ENCODE measurements around the gene CDKL2. TPM values are rescaled to one million over a fixed set of nuclear protein-coding genes. Genes with fewer than 3 reads are reported as not detected.
"Not testable (repeated sequence)": the region's sequence is repeated elsewhere in the genome, so short reads cannot be mapped to it uniquely, and the experiment has no call there.

CDKL2 gene
- total and polyA plus RNA-seq, 2 experiments from 2014 or later: not detected

- 52 to 59% methylated on average over 5 of the region's 5 CpGs for WGBS, 2 experiments (ENCODE audit: low coverage in 1 of 2, low lambda C conversion rate in 2 of 2, missing lambda C conversion rate in 2 of 2)
- Histone ChIP-seq H3F3A (ENCODE audit: insufficient read depth) (peaks cover 27% of the 10 kb centered on the region), H3K9me2 (ENCODE audit: insufficient read depth) (no peaks in the 10 kb centered on the region), H4K20me1 (ENCODE audit: insufficient read depth) (no peaks in the 10 kb centered on the region), H3K4me3 (no peak overlapping the region), H3K4me2 (ENCODE audit: unreplicated experiment) (no peak overlapping the region), H3K79me2 (ENCODE audit: insufficient read depth) (no peaks in the 10 kb centered on the region), H3K27ac (no peak overlapping the region), H3K27me3 (replicated peaks; ENCODE audit: insufficient read depth) (no peaks in the 10 kb centered on the region), H3K36me3 (ENCODE audit: low read depth) (no peaks in the 10 kb centered on the region), H3K9me3 (ENCODE audit: low read depth) (no peaks in the 10 kb centered on the region), H2AFZ (no peak overlapping the region), H3K9ac (no peak overlapping the region), H3K4me1 (ENCODE audit: insufficient read depth) (peaks cover 30% of the 10 kb centered on the region)
- peak; percentile 74 for DNase-seq
- TF ChIP-seq EZH2 (IDR thresholded peaks at IDR 0.05; ENCODE audit: insufficient read depth, poor library complexity, severe bottlenecking): no peak
- TF ChIP-seq EZH2phosphoT487 (IDR thresholded peaks at IDR 0.05; ENCODE audit: insufficient read depth, low read depth): no peak
- in situ Hi-C loops (cut with MboI): no loop called here
Observed at GRCh38 chr4:75545526-75545925, 84.8 kb downstream of the CDKL2 start.

GRCh38 chr4:75544870-75545269, 85.5 kb downstream of the CDKL2 start:
- no peak for TF ChIP-seq EZH2 (IDR thresholded peaks at IDR 0.05; ENCODE audit: insufficient read depth, poor library complexity, severe bottlenecking)
- no peak for TF ChIP-seq EZH2phosphoT487 (IDR thresholded peaks at IDR 0.05; ENCODE audit: insufficient read depth, low read depth)
- peaks cover 30% of the 10 kb centered on the region for H3K4me1 ChIP-seq (ENCODE audit: insufficient read depth)
- 89 to 99% methylated on average over 3 of the region's 3 CpGs for WGBS, 2 experiments (ENCODE audit: low coverage in 1 of 2, low lambda C conversion rate in 2 of 2, missing lambda C conversion rate in 2 of 2)
- no peak overlapping the region for H3K9ac ChIP-seq
- H2AFZ ChIP-seq: no peak overlapping the region
- H4K20me1 ChIP-seq (ENCODE audit: insufficient read depth): no peaks in the 10 kb centered on the region
- H3K27me3 ChIP-seq (replicated peaks; ENCODE audit: insufficient read depth): no peaks in the 10 kb centered on the region
- no peak overlapping the region for H3K4me3 ChIP-seq
- H3K36me3 ChIP-seq (ENCODE audit: low read depth): no peaks in the 10 kb centered on the region
- no peaks in the 10 kb centered on the region for H3K9me3 ChIP-seq (ENCODE audit: low read depth)
- no peaks in the 10 kb centered on the region for H3K9me2 ChIP-seq (ENCODE audit: insufficient read depth)
- no peak overlapping the region for H3K27ac ChIP-seq
- in situ Hi-C loops (cut with MboI): no loop called here
- H3K79me2 ChIP-seq (ENCODE audit: insufficient read depth): no peaks in the 10 kb centered on the region
- peaks cover 27% of the 10 kb centered on the region for H3F3A ChIP-seq (ENCODE audit: insufficient read depth)
- DNase-seq: no peak
- H3K4me2 ChIP-seq (ENCODE audit: unreplicated experiment): no peak overlapping the region

- H3K36me3 ChIP-seq (ENCODE audit: low read depth); in situ Hi-C loops (cut with MboI); DNase-seq; H4K20me1 ChIP-seq (ENCODE audit: insufficient read depth); H3K9me2 ChIP-seq (ENCODE audit: insufficient read depth); H3K9ac ChIP-seq; H3K79me2 ChIP-seq (ENCODE audit: insufficient read depth); H3K27me3 ChIP-seq (replicated peaks; ENCODE audit: insufficient read depth); H2AFZ ChIP-seq; H3K4me2 ChIP-seq (ENCODE audit: unreplicated experiment); H3K9me3 ChIP-seq (ENCODE audit: low read depth); H3K27ac ChIP-seq; H3K4me3 ChIP-seq: not testable (repeated sequence)
- WGBS, 2 experiments (ENCODE audit: low coverage in 1 of 2, low lambda C conversion rate in 2 of 2, missing lambda C conversion rate in 2 of 2): 88 to 89% methylated on average over 8 of the region's 8 CpGs
- Histone ChIP-seq H3K4me1 (ENCODE audit: insufficient read depth) (peaks cover 30% of the 10 kb centered on the region), H3F3A (ENCODE audit: insufficient read depth) (peaks cover 27% of the 10 kb centered on the region)
Observed at GRCh38 chr4:75544220-75544619, 86.1 kb downstream of the CDKL2 start.

GRCh38 chr4:75542824-75543223, 87.5 kb downstream of the CDKL2 start:
- H2AFZ ChIP-seq: no peak overlapping the region
- no peaks in the 10 kb centered on the region for H3K27me3 ChIP-seq (replicated peaks; ENCODE audit: insufficient read depth)
- peak; percentile 91 for DNase-seq
- no peaks in the 10 kb centered on the region for H4K20me1 ChIP-seq (ENCODE audit: insufficient read depth)
- H3K27ac ChIP-seq: peak overlapping the region; percentile 51
- H3K4me1 ChIP-seq (ENCODE audit: insufficient read depth): peaks cover 30% of the 10 kb centered on the region
- H3K79me2 ChIP-seq (ENCODE audit: insufficient read depth): no peaks in the 10 kb centered on the region
- H3K36me3 ChIP-seq (ENCODE audit: low read depth): no peaks in the 10 kb centered on the region
- no peaks in the 10 kb centered on the region for H3K9me3 ChIP-seq (ENCODE audit: low read depth)
- peaks cover 27% of the 10 kb centered on the region for H3F3A ChIP-seq (ENCODE audit: insufficient read depth)
- H3K4me2 ChIP-seq (ENCODE audit: unreplicated experiment): no peak overlapping the region
- H3K4me3 ChIP-seq: no peak overlapping the region
- TF ChIP-seq EZH2phosphoT487 (IDR thresholded peaks at IDR 0.05; ENCODE audit: insufficient read depth, low read depth) (no peak), EZH2 (IDR thresholded peaks at IDR 0.05; ENCODE audit: insufficient read depth, poor library complexity, severe bottlenecking) (no peak)
- H3K9ac ChIP-seq: no peak overlapping the region
- in situ Hi-C loops (cut with MboI): no loop called here
- no peaks in the 10 kb centered on the region for H3K9me2 ChIP-seq (ENCODE audit: insufficient read depth)

GRCh38 chr4:75537308-75537707, 93.0 kb downstream of the CDKL2 start:
- H3K9ac ChIP-seq; H3K36me3 ChIP-seq (ENCODE audit: low read depth); H3K4me3 ChIP-seq; H4K20me1 ChIP-seq (ENCODE audit: insufficient read depth); H3F3A ChIP-seq (ENCODE audit: insufficient read depth); in situ Hi-C loops (cut with MboI); H3K9me2 ChIP-seq (ENCODE audit: insufficient read depth); H3K4me2 ChIP-seq (ENCODE audit: unreplicated experiment); H2AFZ ChIP-seq; H3K9me3 ChIP-seq (ENCODE audit: low read depth); H3K27ac ChIP-seq; DNase-seq; H3K4me1 ChIP-seq (ENCODE audit: insufficient read depth); H3K27me3 ChIP-seq (replicated peaks; ENCODE audit: insufficient read depth); H3K79me2 ChIP-seq (ENCODE audit: insufficient read depth): not testable (repeated sequence)
- 90 to 92% methylated on average over 6 of the region's 6 CpGs for WGBS, 2 experiments (ENCODE audit: low coverage in 1 of 2, low lambda C conversion rate in 2 of 2, missing lambda C conversion rate in 2 of 2)

- H4K20me1 ChIP-seq (ENCODE audit: insufficient read depth); H2AFZ ChIP-seq; H3K79me2 ChIP-seq (ENCODE audit: insufficient read depth); DNase-seq; H3F3A ChIP-seq (ENCODE audit: insufficient read depth); H3K4me1 ChIP-seq (ENCODE audit: insufficient read depth); H3K4me3 ChIP-seq; H3K9me2 ChIP-seq (ENCODE audit: insufficient read depth); H3K9ac ChIP-seq; H3K36me3 ChIP-seq (ENCODE audit: low read depth); H3K9me3 ChIP-seq (ENCODE audit: low read depth); in situ Hi-C loops (cut with MboI); H3K27me3 ChIP-seq (replicated peaks; ENCODE audit: insufficient read depth); H3K27ac ChIP-seq; H3K4me2 ChIP-seq (ENCODE audit: unreplicated experiment): not testable (repeated sequence)
Observed at GRCh38 chr4:75533926-75534325, 96.4 kb downstream of the CDKL2 start.

- H3K9me3 ChIP-seq (ENCODE audit: low read depth); H3K9ac ChIP-seq; H3K27ac ChIP-seq; H4K20me1 ChIP-seq (ENCODE audit: insufficient read depth); H3K4me2 ChIP-seq (ENCODE audit: unreplicated experiment); H2AFZ ChIP-seq; H3F3A ChIP-seq (ENCODE audit: insufficient read depth); H3K36me3 ChIP-seq (ENCODE audit: low read depth); H3K4me1 ChIP-seq (ENCODE audit: insufficient read depth); H3K79me2 ChIP-seq (ENCODE audit: insufficient read depth); H3K9me2 ChIP-seq (ENCODE audit: insufficient read depth); H3K27me3 ChIP-seq (replicated peaks; ENCODE audit: insufficient read depth); DNase-seq; in situ Hi-C loops (cut with MboI); H3K4me3 ChIP-seq: not testable (repeated sequence)
- WGBS, 2 experiments (ENCODE audit: low coverage in 1 of 2, low lambda C conversion rate in 2 of 2, missing lambda C conversion rate in 2 of 2): 96 to 97% methylated on average over 4 of the region's 4 CpGs
Observed at GRCh38 chr4:75533339-75533887, 96.9 kb downstream of the CDKL2 start.
